Dermis microvascular lymphatic vessel endothelial cell (primary cell): ENCODE data around the gene SEMA4D. TPM values are rescaled to one million over a fixed set of nuclear protein-coding genes. Genes with fewer than 3 reads are reported as not detected.

Experiments used
- DNase-seq, 2 donors: peaks; one replicate each; pipeline versions ENCODE4 v3.0.0 to v3.0.0-alpha.2; 2010; ENCODE audit warnings: low read depth in 2 of 2
- total RNA-seq: library from RNA; depleted of rRNA; stranded (reverse); fragments of >200 nt; gene quantifications from 2 replicates; pipeline ENCODE4 v1.2.1, GENCODE V29; 2014

Gene SEMA4D
- total RNA-seq, 1 donor from 2014 or later: 2.3 TPM

GRCh38 chr9:89413963-89414638 is 83.8 kb downstream of the SEMA4D start:
- no peak for DNase-seq

GRCh38 chr9:89412951-89413350 is 85.0 kb downstream of the SEMA4D start:
- no peak for DNase-seq

DNA sequence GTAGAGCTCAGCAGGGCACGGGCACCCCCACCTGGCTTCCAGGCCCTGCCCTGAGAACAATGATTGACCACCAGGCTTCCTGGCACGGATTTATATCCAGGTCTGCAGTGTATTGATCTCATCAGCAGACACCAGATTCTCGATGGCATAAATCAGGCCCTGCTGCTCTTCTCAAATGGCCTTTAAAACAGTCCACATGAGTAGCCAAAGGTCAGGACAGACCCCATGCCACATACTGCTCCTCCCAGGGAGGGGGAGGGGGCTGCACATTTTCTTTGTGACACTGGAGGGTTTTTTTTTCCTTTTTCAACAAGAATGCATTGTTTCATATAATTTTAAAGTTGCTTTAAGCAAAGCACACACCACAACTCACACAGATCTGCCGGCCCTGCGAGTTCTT is 85.4 kb downstream of the SEMA4D start:
- DNase-seq: no peak

DNA sequence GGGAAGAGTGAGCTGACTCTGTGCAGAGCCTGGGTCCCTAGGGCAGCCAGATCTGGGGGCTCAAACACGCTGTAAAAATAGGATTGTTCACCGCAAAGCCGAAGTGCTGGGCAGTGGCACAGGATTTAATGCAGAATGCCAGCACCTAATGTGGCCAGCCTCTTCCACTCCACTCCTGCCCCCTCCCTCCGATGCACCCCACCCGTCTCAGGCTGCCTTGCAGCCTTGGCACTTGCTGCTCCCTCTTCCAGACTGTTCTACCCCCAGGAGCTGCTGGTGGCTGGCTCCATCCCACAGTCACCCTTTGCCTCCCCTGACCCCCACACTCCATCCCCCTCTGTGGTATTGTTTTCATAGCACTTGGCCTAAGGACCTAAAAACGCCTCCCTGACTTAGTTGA is 86.2 kb downstream of the SEMA4D start:
- DNase-seq: no peak

DNA sequence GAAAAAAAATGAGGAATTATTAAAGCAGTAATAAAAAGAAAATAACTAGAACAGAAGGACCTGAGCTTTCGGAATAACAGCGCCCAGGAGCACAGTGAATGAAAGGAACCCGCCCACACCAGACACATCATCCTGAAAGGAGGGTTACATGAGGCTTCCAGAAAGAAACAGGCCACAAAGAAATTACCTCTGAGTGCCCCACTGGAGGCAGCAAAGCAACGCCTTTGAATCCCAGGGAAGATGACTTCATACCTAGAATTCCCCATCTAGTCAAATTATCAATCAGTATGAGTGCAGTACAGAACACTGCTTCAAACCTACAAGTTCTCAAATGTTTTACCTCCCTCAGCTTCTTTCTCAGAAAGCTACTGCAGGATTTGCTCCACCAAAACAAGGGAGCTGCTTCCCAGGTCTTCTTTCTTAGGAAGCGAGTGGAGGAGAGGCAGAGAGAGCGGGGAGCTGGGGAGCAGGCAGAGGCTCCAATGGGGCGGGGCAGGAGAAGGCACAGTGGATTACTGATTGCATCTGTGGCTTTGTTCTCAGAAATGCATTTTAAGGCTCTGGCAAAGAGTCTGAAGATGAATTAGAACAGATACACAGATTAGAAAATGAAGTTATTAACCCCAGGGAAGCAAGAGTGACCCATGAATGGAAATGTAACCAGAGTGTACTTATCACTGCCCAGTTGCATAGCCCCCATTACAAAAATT is 87.1 kb downstream of the SEMA4D start:
- no peak for DNase-seq

DNA sequence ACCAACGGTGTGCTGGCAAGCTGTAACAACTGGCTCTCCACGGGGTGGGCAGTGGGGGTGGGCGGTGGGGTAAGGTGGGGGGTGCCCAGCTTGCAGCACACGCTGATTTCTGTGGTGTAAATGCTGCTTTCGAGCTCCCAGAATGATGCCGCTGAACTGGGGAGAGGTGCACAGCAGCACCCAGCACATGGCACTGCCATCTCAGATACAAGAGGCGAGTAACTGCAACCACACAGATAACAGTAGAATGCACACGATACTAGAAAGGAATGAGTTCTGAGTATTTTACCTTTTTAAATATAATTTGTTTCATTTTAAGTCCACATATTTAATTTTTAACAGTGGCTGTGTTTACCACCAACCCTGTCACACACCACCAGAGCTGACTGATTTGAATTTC is 87.9 kb downstream of the SEMA4D start:
- DNase-seq: no peak

DNA sequence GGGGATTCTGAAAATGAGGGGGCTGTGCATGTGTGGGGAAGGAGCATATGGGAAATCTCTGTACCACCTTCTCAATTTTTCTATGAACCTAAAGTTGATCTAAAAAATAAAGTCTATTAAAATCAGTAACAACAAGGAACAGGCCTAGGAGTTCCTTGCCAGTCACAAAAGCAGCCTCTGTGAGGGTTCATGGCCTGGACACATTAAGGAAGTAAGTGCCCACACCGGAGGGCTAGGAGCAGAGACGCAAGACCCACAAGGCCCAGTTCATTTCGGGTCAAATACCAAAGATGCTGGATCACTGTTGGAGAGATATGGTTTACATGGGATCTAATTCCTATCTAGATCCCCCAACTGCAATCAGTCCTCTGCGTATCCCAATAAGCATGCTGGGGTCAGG is 88.4 kb downstream of the SEMA4D start:
- no peak for DNase-seq

DNA sequence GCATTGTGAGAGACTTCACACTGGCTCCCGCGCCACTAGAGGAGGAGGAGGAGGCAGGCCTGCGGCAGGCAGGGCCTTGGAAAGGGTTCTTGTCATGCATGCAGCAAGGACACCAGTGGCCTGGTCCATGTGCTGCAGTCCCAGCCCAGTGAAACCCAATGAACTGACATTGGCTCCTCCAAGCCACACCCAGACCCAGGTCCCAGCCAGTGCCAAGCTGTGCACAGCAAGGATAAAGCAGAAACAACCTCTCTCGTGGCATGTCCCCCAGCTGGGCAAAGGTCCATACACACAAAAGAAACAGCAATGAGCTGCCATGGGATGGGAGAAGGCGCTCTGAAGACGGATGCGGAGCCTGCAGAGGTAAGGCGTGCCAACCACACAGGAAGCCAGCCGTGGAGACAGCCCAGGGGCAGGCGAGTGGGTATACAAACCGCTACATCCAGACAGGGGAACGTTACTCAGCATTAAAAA is 89.2 kb downstream of the SEMA4D start:
- DNase-seq: no peak

GRCh38 chr9:89407070-89407469 is 90.8 kb downstream of the SEMA4D start:
- DNase-seq: no peak

- peak; percentile 18 to 40 for DNase-seq
Observed at GRCh38 chr9:89405826-89406225, 92.1 kb downstream of the SEMA4D start.

GRCh38 chr9:89404074-89404473 is 93.8 kb downstream of the SEMA4D start:
- no peak for DNase-seq

GRCh38 chr9:89402695-89403427 is 95.1 kb downstream of the SEMA4D start:
- peak in 1 of 2 donors; percentile 6 for DNase-seq

DNA sequence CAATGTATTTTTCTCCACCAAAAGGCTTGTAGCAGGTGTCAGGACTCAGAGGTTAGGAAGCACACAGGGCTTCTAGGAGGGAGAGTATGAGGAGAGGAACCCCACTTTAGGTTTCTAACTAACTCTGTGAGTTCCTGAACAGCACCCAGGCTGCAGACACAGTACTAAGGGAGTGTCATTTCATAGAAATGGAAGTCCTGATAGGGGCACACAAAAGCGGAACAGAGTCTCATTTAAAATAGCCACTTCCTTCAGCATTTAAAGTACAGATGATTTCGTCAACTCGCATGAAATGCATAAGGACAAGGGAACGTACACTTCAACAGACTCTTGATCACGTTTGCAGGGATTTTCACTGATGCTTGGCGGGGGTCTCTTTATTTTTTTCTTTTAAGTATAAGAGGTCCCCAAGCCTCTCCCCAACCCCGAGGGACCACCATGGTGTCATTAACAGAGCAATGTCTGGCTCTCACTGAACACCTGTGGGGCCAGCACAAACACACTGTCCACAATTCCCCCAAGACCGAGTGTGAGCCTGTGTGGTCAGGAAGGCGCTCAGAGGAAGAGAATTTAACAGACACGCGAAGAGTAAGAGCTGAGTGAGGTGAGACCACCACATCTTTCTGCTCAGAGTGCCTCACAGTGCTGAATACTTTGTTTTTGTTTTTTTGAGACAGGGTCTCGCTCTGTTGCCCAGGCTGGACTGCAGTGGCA is 97.4 kb downstream of the SEMA4D start:
- no peak for DNase-seq

DNA sequence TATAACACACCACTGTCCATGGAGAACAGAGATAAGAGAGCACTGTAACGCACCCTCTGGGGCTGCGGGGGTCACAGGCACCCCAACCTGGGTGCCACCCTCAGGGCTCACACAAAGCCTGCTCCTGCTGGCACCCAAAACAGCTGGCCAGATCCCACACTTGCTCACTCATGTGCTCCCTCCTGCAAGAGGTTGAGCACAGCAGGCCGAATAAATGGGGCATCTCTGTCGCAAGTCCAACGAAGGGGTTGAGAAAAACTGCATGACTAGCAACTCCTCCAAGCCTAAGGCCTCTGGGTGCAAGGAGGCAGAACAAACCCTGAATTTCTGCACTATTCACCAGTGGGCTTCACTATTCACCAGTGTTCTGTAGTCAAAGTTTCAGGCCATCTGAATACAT is 99.3 kb downstream of the SEMA4D start:
- DNase-seq: no peak

- DNase-seq: no peak
Observed at GRCh38 chr9:89397471-89397870, 100.4 kb downstream of the SEMA4D start.

DNA sequence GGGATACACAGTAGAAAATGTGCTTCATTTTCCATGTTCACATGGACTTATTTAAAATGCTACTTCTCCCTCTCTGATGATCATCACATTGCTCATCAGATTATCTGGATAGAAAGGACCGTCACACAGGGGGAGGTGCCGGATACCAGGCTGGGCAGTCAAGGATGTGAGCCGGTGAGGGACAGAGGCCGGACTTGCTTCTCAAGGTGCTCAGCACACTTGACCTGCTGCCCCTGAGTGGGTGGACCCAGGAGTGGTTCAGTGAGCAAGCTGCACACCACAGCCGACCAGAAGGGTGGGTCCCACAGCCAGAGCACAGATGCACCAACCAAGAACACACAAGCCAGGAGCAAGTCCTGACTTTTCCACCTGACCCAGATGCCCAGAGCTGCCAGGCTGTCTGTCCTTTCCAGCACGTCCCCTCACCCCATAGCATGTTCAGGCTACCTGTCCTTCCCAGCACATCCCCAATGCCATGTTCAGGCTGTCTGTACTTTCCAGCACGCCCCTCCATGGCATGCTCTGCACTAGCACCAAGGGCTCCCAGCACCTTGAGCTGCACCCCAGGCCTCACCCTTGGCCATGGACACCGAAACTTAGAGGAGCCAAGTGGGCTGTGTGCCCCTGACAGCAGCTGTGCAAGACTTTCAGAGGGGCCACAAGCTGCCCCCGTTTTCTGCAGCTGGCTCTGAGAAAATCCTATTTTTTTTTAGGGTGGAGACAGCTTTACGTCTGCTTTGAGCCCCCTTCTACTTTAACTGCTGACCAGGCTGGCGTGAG is 101.8 kb downstream of the SEMA4D start:
- no peak for DNase-seq

DNA sequence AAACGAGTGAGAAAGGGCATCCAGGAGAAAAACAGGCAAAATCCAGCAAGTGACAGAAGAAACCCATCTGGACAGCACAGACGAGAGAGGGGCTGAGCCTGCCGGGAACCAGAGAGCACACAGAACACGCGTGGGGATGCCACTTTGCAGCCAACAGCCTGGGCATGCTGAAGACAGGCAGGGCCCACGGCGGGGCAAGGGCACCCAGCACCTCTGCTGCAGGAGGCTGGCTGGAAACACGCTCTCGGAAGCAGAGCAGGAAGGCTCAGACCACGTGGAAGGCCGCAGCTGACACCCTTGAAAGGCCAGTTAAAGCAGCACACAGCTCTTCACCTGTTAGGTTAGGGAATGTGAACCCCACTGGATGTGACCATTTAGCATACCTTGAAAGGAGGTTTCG is 103.5 kb downstream of the SEMA4D start:
- DNase-seq: no peak

GRCh38 chr9:89391585-89391984 is 106.3 kb downstream of the SEMA4D start:
- no peak for DNase-seq

- no peak for DNase-seq
Observed at GRCh38 chr9:89390578-89391116, 107.3 kb downstream of the SEMA4D start.

DNA sequence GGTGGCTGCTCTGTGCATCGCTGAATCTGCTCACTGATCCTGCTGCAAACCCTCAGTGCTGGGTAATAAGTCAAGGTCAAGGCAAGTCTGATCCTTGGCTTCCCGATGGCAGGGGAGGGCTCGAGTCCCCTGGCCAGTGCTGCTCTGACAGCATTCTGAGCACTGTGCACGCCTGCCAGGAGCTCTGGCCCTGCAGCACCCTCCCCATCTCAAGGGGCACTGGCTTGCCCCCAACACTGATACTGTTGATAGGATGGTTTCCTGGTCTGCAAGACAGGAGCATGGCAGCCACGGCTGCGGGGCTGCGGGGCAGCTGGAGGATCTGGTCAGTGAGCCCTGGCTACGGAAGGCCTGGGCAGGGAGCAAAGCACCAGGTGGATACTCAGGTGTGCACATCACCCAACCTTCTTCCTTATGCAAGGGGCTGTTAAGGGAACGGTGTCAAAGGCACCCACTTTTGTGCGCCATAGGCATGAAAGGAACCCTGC is 107.8 kb downstream of the SEMA4D start:
- no peak for DNase-seq

GRCh38 chr9:89388868-89389177 is 109.1 kb downstream of the SEMA4D start:
- DNase-seq: no peak
